RPMI8226 (cell line): ENCODE measurements around the gene SKI.

Experiments
- DNase-seq: peaks from one replicate; pipeline ENCODE4 v3.0.0-alpha.2; 2015

SKI gene

DNA sequence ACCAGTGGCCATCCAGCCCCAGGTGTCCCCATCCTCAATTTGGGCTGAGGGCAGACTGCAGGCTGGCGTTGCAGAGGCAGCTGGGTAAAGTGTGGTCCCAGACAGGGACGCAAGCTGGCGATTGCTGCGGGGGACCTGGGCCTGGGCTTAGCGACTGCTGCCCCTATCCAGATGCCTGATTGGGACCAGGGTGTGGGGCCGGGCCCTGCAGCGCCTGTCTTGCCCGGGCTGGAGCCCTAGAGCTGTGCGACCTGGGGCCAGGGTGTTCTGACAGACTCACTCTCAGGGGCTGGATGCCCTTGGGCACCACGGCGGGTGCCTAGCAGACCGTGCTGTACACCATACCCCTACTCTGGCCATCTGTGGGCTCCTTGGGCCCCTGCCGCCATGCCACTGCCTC, 17.3 kb upstream of the SKI start:
- no peak for DNase-seq

GRCh38 chr1:2212274-2212531, 15.9 kb upstream of the SKI start:
- no peak for DNase-seq

GRCh38 chr1:2212532-2213491, 15.3 kb upstream of the SKI start:
- peak; percentile 66 for DNase-seq

DNA sequence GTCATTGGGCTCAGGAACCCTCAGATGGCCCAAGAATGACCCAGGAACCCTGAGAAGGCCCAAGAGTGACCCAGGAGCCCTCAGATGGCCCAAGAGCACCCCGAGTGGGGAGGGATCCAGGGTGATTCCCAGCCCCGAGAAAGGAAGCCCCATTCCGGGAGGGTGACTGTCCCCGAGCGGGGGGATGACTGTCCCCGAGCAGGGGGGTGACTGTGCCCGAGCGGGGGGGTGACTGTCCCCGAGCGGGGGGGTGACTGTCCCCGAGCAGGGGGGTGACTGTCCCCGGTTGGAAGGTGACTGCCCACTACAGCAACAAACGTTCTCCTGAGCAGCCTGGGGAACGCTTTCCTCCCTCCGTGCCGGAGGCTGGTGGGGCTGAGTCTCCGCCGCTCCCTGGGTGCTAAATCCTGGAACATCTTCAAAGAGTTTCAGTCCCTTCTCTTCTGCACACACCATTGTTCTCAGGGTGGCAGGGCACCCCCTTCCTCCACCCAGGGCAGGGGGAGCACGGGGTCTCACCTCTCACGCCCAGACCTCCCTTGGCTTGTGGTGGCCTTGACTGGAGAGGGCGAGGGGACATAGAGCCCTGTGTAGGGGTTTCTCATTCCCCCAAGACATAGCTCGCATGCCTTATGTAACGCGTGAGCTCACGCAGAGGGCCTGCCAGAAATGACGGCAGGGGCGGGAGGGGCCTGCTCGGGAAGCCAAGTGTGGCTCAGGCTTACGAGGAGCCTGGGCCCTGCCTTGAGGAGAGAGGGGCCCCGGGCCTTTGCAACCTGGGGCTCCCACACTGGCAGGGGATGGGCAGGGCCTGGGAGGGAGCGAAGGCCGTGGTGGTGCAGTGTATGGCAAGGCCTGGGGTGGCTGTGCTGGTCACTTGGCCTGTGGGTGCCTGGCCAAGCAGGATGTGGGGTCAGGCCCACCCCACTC, 14.3 kb upstream of the SKI start:
- DNase-seq = no peak

DNA sequence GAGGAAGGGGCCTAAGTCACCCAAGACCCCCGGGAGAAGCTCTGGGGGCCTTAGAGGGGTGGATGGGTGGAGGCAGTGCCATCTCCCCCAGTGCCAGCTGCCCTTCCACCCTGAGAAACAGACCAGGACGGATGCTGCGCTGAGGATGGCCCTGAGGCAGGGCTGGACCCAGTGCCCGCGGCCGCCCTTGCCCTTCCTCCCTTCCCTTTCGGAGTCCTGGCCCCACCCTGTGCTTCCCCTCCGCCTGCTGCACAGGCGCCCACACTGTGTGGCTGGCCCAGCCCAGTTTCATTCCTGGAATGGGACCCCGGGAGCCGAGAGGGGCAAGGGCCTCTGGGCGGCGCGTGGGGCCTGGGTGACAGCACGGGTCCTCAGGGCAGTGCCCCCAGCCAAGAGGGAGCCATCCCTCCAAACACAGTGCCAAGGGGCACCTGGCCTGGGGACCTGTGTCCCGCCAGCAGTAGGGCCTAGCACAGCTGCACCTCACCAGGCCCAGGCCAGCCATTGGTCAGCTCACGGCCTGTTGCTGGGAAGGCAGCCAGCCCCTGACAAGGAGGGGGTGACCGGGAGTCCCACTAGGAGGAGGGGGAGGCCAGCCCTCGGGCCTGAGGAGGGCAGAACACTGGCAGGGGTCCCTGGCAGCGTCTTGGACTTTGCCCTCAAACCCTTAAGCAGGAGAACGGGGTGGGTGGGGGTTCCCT, 13.4 kb upstream of the SKI start:
- no peak for DNase-seq

DNA sequence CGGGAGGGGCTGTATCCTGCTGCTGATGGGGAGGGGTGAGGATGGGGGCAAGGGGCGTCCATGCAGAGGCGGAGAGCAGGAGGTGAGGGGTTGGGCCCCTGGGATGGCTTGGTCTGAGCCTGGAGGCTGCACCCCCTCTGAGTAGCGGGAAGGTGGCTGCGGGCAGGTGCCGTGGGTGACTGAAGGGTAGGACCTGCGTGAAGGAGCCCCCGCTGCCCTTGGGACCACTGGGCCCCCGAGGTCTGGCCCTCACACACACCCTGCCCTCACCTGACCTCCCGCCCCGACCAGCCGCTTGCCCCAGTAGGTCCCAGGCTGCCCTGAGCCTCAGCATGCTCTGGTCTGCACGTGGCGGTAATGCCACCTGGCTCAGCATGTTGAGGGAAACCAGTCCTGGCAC, 12.8 kb upstream of the SKI start:
- no peak for DNase-seq

DNA sequence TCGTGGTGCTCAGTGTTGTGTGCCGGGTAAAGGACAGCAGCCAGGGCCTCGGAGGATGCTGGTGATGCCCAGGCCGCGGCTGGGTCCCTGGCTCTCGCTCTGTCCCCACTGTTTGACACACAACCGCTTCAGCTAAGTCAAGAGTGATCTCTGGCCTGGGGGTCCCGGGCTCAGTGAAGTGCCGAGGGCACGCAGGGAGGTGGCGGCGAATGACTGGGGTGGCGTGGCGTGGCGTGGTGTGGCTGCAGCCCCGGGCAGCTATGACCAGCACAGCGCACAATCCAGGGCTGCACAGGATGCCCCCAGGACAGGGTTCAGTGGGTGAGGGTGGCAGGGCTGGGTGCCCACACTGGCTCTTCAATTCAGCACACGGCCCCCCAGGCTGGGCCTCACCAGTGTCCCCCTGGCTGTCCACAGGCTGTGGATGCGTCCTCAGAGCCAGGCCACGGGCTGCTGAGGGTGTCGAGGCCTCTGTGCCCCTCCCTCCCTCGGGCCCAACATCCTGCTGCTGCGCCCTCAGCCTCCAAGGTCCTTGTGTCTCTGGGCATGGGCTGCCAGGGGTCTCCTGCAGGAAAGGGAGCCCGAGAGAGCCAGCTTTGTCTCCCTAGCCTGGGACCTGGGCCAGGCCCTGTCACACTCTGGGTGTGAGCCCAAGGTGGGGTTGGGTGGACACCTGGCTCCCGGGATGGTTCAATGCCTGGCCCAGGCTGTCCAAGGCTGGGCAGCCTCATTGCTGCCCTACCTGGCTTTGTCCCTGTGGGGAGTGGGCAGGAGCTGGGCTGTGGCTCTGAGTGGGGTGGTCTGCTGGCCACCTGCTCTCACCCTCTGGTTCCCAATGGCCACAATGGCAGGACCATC, 12.0 kb upstream of the SKI start:
- no peak for DNase-seq

DNA sequence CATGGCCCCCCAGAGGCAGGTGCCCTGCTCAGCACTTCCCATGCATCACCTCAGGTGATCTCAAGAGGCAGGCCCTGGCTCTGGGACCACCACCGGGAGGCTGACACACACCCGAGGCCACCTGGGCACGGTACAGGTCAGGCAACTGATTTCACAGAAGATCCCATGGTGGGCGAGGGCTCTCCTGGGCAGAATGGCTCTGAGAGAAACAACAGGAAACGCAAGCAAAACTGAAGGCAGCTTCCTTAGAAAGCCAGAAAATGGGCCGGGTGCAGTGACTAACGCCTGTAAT, 11.4 kb upstream of the SKI start:
- DNase-seq = no peak

DNA sequence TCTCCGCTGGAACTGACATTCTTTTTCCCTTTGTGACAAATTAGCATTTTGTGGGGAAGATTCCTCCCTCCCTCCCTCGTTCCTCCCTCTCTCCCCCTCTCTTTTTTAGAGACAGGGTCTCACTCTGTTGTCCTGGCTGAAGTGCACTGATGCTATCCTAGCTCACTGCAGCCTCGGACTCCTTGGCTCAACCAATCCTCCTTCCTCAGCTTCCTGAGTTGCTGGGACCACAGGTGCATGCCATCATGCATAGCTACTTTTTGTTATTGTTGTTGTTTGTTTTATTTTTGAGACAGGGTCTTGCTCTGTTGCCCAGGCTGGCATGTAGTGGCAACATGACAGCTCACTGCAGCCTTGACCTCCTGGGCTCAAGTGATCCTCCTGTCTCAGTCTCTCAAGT, 6.8 kb upstream of the SKI start:
- DNase-seq = no peak

DNA sequence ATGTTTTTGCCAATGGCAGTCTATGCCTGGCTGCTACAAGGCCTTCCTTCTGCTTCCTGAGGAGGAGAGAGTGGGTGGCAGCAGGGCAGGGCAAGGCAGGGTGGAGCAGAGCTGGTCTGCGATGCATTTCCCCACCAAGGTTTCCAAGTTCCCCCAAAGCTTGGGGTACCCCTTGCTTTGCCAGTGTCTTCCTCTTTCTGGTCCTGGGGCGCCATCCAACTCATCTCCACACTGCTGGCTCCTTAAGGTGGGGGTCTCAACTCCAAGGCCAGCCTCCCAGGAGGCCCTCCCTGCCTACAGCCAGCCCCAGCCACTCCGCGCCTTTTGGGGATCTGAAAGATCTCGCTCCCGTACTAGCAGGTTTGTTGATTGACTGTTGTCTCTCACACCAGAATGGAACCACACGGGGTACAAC, 3.9 kb upstream of the SKI start:
- no peak for DNase-seq

GRCh38 chr1:2224631-2225428, 3.3 kb upstream of the SKI start:
- no peak for DNase-seq

DNA sequence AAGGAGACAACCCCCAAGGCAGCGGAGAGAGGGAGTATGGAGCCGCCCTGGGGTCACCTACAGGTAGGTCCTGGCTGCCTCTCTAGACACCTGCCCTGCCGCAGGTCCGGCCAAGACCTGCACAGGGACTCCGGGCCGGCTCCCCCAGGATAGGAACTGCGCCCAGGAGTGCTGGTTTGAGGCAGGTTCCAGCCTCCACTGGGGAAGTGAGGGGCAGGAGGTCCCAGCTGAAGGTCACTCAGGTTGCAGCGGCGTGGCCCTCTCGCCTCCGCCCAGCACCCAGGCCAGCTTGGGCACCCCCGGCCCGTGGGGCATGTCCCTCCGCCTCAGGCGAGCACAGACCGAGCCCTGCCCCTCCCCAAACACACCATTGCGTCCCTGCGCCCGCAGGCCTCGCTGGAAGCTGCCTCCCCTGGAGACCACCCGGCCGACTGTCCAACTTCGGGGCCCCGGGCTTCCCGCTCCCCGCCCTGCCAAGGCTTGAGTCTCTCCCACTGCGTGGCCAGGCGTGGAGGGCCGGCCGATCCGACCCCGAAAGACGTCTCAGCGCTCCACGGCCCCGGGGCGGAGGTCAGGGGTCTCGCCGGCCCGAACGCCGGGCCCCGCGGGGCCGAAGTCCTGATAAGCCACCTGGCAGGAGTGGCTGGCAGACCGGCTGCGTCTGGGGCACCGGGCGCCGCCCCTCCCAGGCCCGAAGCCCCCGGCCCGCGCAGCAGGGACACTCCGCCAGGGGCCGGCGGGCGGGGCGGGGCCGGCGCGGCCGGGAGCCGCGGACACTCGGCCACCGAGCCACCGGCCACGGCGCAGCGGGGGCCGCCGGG, 1.4 kb upstream of the SKI start:
- DNase-seq = no peak

- DNase-seq = peak; percentile 98
These were observed 568 bp upstream of the SKI start for GRCh38 chr1:2227346-2228156.

GRCh38 chr1:2228694-2229036, 546 bp downstream of the SKI start:
- DNase-seq = peak; percentile 67

- DNase-seq = peak; percentile 94
These were observed 1.1 kb downstream of the SKI start for GRCh38 chr1:2229037-2229864.

DNA sequence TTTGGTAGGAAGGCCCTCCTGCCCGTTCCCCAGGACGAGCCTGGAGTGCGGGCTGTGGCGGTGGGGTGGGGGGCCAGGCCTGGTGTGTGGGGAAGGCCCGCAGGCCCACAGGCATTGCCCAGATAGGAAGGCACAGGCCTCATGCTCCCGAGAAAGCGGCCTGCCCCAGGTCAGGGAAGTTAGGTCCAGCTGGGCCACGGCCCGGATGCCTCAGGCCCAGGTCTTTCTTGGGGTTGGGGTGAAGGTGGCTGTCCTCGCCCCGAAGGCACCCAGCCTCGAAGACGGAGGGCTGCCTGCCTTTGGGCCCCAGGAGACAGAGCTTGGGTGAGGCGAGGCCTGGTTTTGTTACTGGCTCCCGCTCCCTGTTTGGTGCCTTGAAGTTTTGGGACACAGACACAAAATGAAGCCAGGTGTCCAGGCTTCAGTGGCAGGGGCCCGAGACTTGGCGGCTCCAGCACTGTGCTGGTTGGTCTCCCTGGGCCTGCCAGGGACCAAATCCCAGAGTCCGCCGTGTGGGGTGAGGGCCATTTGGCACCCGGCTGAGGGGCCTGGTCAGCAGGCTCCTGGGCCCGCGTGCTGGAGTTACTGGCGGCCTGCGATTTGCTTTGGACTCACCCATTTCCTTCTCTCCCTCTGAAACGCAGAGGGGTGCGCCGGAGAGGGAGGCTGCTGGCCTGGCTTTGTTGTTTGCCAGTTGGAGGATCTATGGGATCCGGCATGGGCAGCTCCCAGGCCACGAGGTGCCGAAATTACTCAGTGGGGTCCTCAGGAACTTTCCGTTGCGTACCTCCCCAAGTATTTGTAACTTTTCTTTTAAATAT, 2.0 kb downstream of the SKI start:
- no peak for DNase-seq

DNA sequence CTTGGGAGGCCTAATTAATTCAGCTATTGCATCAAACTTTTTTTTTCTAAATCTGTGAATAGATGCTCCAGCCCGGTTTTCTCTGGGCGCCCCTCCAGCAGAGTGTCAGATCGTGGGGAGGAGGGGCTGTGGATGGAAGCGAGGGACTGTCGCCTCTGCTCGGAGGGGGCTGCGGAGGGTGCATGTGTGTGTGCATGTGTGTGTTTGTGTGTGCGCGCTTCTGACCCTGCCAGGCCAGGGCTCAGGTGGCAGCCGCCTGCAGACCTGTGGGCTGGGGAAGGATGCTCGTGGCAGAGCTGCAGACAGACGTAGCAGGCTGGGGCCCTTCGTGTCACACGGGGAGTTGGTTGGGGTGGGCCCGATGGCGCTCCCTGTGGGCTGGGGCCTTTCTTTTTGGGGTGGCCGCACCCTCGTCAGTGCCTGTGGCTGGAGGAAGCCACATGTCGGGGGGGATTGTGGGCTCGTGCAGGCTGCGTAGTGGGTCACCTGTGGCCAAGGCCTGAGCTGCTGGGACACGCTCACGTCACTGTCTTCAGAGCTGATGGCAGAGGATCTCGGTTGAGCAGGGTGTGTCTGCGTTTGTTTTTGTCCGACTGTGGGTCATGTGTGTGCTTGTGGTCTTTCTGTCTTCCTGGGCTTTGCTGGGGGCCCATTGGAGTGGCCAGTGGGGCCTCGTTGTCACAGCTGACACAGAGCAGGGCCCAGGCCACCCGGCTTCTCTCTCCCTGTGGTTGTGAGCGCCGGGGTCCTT, 2.8 kb downstream of the SKI start:
- DNase-seq = no peak
